Transverse colon (tissue), 4 donors: Measurements from ENCODE around the gene SIPA1L3. TPM values are rescaled to one million over a fixed set of nuclear protein-coding genes. Genes with fewer than 3 reads are reported as not detected.

Experiments used
- DNase-seq: peaks from one replicate; pipeline ENCODE4 v3.0.0-alpha.2; 2019
- H3K27ac ChIP-seq, 4 donors: fragments of 200-600 bp; sonication (generic); 2 replicates each; pipeline ENCODE4 v1.5.1; 2016 to 2018; ENCODE audit warnings: inconsistent platforms in 4 of 4
- H3K27me3 ChIP-seq: fragments of 200-600 bp; sonication (generic); 2 replicates; pipeline ENCODE4 v1.5.1; 2017; ENCODE audit warnings: inconsistent platforms
- H3K36me3 ChIP-seq, 4 donors: fragments of 200-600 bp; sonication (generic); 2 replicates each; pipeline ENCODE4 v1.5.1; 2017 to 2019; ENCODE audit warnings: inconsistent platforms in 4 of 4
- H3K4me1 ChIP-seq, 4 donors: fragments of 200-600 bp; sonication (generic); 2 replicates each; pipeline ENCODE4 v1.5.1; 2017 to 2020; ENCODE audit warnings: inconsistent platforms in 4 of 4
- H3K4me3 ChIP-seq, 4 donors: fragments of 200-600 bp; sonication (generic); 1 replicate in 1 of 4; 2 replicates in 3 of 4; pipeline versions ENCODE4 v1.5.1 to v1.6.1; 2017 to 2019; ENCODE audit warnings: inconsistent platforms in 4 of 4
- H3K9me3 ChIP-seq, 2 donors: fragments of 200-600 bp; sonication (generic); 2 replicates each; pipeline ENCODE4 v1.5.1; 2017 to 2019; ENCODE audit warnings: inconsistent platforms in 2 of 2
- EP300 ChIP-seq: sonication (generic); formaldehyde crosslinking; IDR thresholded peaks from one replicate; pipeline ENCODE4 v1.6.1; 2017; ENCODE audit warnings: antibody characterized with exemption, low read depth
- POLR2A ChIP-seq: fragments of 450-650 bp; IDR thresholded peaks from one replicate; pipeline ENCODE4 v1.6.1; 2016; ENCODE audit warnings: antibody characterized with exemption, mild to moderate bottlenecking, moderate library complexity
- POLR2AphosphoS5 ChIP-seq, 3 donors: sonication (generic); formaldehyde crosslinking; IDR thresholded peaks; one replicate each; pipeline ENCODE4 v1.6.1; 2016; ENCODE audit warnings: antibody characterized with exemption in 3 of 3
- WGBS, 2 donors: methylation state at CpG; one replicate each; pipeline ENCODE4 v1.1.5; 2018; ENCODE audit warnings: low coverage in 1 of 2; 5-methylcytosine and 5-hydroxymethylcytosine counted together
- in situ Hi-C, 4 donors: fragments of 200-750 bp; cut with MboI; loops; one replicate each; pipeline versions ENCODE4 v1.15.0 to v1.15.1; 2017; ENCODE audit warnings: low sequenced_read_pairs in 3 of 4, low pct_ligation_motif_present in 1 of 4, low pct_unique_long_range_greater_than_20kb in 1 of 4
- intact Hi-C: fragments of 100-400 bp; cut with DNase I; formaldehyde crosslinking; loops from one replicate; pipeline ENCODE4 v1.15.1; 2023; ENCODE audit warnings: low total_unique reads
- total RNA-seq, 4 donors: library from RNA; depleted of rRNA; stranded (reverse); fragments of >200 nt; gene quantifications; one replicate each; pipeline ENCODE4 v1.1.0, GENCODE V29; 2016
- TF ChIP-seq, protein P1 (sequence below), 5 experiments: fragments of 200-600 bp in 3 of 5; fragments of 450-650 bp in 2 of 5; sonication (generic) in 3 of 5; IDR thresholded peaks; 1 replicate in 2 of 5; 2 replicates in 3 of 5; pipeline ENCODE4 v1.5.1; 2016 to 2017; ENCODE audit warnings: antibody characterized with exemption in 5 of 5, inconsistent platforms in 3 of 5, mild to moderate bottlenecking in 2 of 5, moderate library complexity in 1 of 5

The SIPA1L3 gene
- total RNA-seq, 4 donors from 2014 or later, result 191 to 284 (median 231) TPM

DNA sequence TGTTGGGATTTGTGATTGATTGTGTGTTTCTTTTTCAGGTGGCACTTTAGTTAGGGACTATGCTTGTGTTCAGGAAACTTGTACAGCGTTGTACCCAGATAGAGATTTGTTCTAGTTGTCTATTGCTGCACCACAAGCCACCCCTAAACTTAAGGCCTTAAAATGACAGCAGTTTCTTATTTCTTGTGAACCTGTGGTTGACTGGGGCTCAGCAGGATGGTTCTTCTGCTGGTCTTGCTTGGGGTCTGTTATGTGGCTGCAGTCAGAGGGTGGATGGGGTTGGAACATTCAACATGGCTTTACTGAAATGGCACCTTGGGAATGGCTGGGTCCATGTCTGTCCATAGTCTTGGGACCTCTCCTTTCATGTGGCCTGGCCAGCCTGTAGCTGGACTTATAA, 28.3 kb downstream of the SIPA1L3 start:
- H3K4me3 ChIP-seq, result no peak overlapping the region
- in situ Hi-C loops (no loop called here), intact Hi-C loops (no loop called here)
- no peaks in the 10 kb centered on the region for H3K36me3 ChIP-seq
- 96% methylated on average over 1 of the region's 1 CpG; no CpG with 5 or more reads in 1 of the 2 donors for WGBS, 2 donors
- TF ChIP-seq POLR2AphosphoS5 (IDR thresholded peaks at IDR 0.05), result no peak
- TF ChIP-seq, protein P1, sequence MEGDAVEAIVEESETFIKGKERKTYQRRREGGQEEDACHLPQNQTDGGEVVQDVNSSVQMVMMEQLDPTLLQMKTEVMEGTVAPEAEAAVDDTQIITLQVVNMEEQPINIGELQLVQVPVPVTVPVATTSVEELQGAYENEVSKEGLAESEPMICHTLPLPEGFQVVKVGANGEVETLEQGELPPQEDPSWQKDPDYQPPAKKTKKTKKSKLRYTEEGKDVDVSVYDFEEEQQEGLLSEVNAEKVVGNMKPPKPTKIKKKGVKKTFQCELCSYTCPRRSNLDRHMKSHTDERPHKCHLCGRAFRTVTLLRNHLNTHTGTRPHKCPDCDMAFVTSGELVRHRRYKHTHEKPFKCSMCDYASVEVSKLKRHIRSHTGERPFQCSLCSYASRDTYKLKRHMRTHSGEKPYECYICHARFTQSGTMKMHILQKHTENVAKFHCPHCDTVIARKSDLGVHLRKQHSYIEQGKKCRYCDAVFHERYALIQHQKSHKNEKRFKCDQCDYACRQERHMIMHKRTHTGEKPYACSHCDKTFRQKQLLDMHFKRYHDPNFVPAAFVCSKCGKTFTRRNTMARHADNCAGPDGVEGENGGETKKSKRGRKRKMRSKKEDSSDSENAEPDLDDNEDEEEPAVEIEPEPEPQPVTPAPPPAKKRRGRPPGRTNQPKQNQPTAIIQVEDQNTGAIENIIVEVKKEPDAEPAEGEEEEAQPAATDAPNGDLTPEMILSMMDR (IDR thresholded peaks at IDR 0.05), result no peak
- TF ChIP-seq POLR2A, result no peak
- no peak for TF ChIP-seq EP300
- H3K27ac ChIP-seq, result peak overlapping the region; percentile 68 to 91 (median 78)
- peaks cover 13 to 90% (median 49%) of the 10 kb centered on the region in 4 donors for H3K4me1 ChIP-seq
- no peaks in the 10 kb centered on the region for H3K9me3 ChIP-seq
- no peaks in the 10 kb centered on the region for H3K27me3 ChIP-seq
- no peak for DNase-seq

GRCh38 chr19:37936166-37936565, 29.2 kb downstream of the SIPA1L3 start:
- Histone ChIP-seq H3K36me3 (no peaks in the 10 kb centered on the region), H3K27ac (peak overlapping the region; percentile 68 to 91 (median 78)), H3K27me3 (no peaks in the 10 kb centered on the region), H3K4me3 (no peak overlapping the region), H3K9me3 (no peaks in the 10 kb centered on the region), H3K4me1 (peaks cover 13 to 86% (median 50%) of the 10 kb centered on the region in 4 donors)
- in situ Hi-C loops, result no loop called here
- intact Hi-C loops, result no loop called here
- no peak for TF ChIP-seq POLR2A
- peak in 2 of 3 donors; percentile 43 to 55 for TF ChIP-seq POLR2AphosphoS5 (IDR thresholded peaks at IDR 0.05)
- no peak for TF ChIP-seq EP300
- TF ChIP-seq, protein P1 (IDR thresholded peaks at IDR 0.05), result no peak
- DNase-seq, result peak; percentile 63
- WGBS, 2 donors, result 60 to 62% methylated on average over 1 to 2 of the region's 2 CpGs

- H3K27me3 ChIP-seq, result no peaks in the 10 kb centered on the region
- TF ChIP-seq EP300, result no peak
- no peak for TF ChIP-seq POLR2A
- TF ChIP-seq POLR2AphosphoS5 (IDR thresholded peaks at IDR 0.05), result no peak
- TF ChIP-seq, protein P1 (IDR thresholded peaks at IDR 0.05), result no peak
- 95 to 100% methylated on average over 1 to 2 of the region's 2 CpGs for WGBS, 2 donors
- H3K9me3 ChIP-seq, result no peaks in the 10 kb centered on the region
- H3K36me3 ChIP-seq, result no peaks in the 10 kb centered on the region
- intact Hi-C loops, result no loop called here
- DNase-seq, result no peak
- peaks cover 13 to 83% (median 45%) of the 10 kb centered on the region in 4 donors for H3K4me1 ChIP-seq
- in situ Hi-C loops, result no loop called here
- H3K27ac ChIP-seq, result peak overlapping the region; percentile 68 to 91 (median 78)
- no peak overlapping the region for H3K4me3 ChIP-seq
These were observed 29.9 kb downstream of the SIPA1L3 start for GRCh38 chr19:37936886-37937285.

GRCh38 chr19:37938353-37938752, 31.3 kb downstream of the SIPA1L3 start:
- no peaks in the 10 kb centered on the region for H3K9me3 ChIP-seq
- H3K27me3 ChIP-seq, result no peaks in the 10 kb centered on the region
- TF ChIP-seq POLR2A, result no peak
- no peak for TF ChIP-seq POLR2AphosphoS5 (IDR thresholded peaks at IDR 0.05)
- no peak for TF ChIP-seq EP300
- TF ChIP-seq, protein P1 (IDR thresholded peaks at IDR 0.05), result no peak
- peaks cover 13 to 84% (median 48%) of the 10 kb centered on the region in 4 donors for H3K4me1 ChIP-seq
- H3K36me3 ChIP-seq, result no peaks in the 10 kb centered on the region
- intact Hi-C loops (no loop called here), in situ Hi-C loops (no loop called here)
- peak overlapping the region in 3 of 4 donors; percentile 50 to 91 (median 88) for H3K27ac ChIP-seq
- 53 to 57% methylated on average over 1 of the region's 1 CpG for WGBS, 2 donors
- no peak overlapping the region for H3K4me3 ChIP-seq
- no peak for DNase-seq
